Lung microvascular endothelial cell (primary cell): ENCODE measurements around the gene CHTF18. TPM values are rescaled to one million over a fixed set of nuclear protein-coding genes. Genes with fewer than 3 reads are reported as not detected.
"Not testable (repeated sequence)": the region's sequence is repeated elsewhere in the genome, so short reads cannot be mapped to it uniquely, and the experiment has no call there.

Experiments used
- DNase-seq, 2 donors: peaks; one replicate each; pipeline versions ENCODE4 v3.0.0 to v3.0.0-alpha.2; 2010; ENCODE audit warnings: low read depth in 2 of 2
- total RNA-seq: library from RNA; depleted of rRNA; stranded (reverse); fragments of >200 nt; gene quantifications from 2 replicates; pipeline ENCODE4 v1.2.1, GENCODE V29; 2014

The CHTF18 gene
- total RNA-seq, 1 donor from 2014 or later: 4.8 TPM

DNA sequence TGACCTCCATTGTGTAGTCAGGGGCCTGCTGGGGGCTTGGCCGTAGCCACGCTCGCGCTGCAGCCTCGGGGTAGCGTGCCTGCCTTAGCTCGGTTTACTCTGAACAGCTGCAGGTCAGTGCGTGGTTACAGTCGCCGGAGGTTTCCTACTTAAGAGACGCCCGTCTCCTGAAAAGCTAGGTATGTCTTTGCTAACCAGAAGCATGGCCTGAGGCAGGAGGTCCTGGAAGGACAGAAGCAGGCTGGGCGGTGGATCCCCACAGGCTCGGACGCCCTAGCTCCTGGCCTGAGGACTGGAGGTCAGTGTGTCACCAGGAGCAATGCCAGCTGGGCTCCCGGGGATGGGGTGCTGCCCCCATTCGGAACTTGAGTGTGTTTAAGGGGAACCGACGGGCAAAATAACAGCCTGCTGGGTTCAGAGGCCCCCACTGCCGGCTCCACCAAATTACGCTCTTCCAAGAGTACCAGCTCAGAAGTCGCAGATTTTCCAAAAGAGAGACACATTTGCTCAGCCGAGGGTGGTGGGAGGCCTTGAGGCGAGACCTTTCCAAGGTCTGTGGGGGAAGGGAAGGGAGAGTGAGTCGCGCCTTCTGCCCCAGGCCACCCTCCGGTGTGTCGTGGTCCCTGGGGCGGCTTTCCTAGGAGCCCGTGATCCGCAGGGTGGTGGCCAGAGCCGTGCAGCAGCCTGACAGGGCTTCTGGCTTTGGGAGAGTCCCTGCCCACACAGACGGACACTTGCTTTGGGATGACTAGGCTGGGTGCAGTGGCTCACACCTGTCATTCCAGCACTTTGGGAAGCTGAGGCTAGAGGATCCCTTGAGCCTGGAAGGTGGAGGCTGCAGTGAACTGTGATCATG, 16.0 kb downstream of the CHTF18 start:
- DNase-seq: no peak

DNA sequence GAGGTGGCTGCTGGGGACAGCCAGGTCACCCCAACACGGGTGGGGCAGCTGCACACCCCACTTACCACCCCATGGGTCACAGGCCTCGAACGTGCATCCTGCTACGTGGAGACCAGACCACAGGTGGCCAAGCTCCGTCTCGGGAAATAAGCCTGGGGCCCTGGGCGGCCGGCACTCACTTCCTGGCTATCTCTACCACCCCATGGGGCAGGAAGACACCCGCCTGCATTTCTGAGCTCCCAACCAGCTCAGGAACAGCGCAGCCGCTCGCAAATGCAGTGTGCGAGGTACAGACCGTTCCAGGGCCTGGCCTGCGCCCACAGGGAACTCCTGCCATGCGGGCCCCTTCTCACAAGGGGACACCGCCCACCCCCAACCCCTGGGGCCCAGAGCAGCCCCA, 17.1 kb downstream of the CHTF18 start:
- no peak for DNase-seq

DNA sequence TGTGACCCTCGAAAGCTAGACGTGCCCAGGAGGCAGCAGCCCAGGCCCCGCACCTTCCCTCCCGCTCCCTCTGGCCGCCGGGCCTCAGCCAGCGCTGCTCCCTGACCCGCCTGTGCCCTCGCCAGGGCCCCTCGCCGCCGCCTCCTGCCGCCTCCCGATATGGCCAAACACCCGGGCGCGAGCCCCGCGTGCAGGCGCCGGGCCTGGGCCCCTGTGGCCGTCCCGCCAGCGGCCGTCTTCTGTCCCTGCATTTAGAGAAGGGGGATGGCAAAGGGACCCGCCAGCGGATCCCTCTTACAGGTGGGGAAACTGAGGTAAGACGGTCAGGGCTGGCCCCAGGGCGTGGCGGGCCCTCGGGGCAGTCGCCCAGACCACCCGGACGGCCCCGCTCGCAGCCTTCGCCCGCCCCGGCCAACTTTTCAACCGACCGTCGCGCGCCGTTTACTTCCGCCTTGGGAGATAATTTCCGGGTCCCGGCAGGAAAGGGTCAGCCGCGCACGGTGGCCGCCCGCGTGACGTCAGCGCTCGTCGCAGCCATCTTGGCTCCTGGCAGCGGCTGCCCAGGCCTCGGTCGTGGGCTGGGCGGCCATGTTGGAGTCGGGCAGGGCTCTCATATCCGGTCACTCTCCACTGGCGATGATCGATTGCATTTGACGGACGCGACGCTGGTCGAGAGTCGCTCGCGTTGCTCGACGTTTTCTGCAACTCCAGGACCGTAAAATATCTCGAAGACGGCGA, 19.1 kb downstream of the CHTF18 start:
- peak; percentile 96 to 97 for DNase-seq

DNA sequence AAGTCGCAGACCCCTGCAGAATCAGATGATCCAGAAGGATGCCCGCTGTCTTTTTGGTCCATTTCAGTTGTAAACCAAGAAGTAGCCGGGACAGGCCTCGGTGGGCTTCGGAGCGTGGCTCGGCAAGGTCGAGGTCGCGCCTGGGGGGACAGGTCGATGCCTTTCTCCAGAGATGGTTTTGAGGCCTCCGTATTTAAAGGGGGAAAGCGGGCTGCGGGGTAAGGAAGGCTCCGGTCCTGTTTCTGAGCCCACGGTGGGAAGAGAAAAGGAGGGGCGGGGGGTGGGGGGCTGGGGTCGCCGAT, 19.6 kb downstream of the CHTF18 start:
- no peak for DNase-seq

DNA sequence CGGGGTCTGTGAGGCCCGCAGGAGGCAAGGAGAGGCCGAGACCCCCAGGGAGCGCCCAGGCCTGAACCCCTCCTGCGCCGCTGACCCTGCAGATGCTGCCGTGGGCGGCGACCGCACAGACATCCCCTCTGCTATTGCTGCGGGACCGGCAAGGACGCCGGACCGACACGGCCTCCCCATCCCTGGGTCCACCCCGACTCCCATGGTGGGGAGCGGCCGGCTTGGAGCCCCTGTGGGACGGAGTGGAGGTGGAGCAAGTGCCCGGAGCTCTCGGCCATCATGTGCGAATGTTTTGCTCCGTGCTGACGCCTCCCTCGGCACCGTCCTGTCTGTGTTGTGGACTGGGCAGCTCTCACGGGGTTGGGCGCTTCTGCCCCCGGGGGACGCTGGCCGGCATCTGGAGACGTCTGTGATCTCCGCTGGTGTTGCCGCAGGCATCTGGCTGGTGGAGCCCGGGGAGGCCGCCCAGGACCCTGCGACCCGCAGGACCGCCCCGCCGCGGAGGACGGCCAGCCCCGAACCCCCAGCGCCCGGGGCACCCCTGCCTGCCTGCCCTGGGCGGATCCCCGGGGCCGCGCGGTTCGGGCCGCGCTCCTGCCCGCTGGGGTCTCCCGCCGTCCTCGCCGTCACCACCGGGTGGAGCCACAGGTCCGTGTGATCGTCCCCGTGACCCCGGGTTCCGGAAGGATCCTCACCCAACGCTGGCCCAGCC, 24.9 kb downstream of the CHTF18 start:
- DNase-seq: peak in 1 of 2 donors; percentile 47

DNA sequence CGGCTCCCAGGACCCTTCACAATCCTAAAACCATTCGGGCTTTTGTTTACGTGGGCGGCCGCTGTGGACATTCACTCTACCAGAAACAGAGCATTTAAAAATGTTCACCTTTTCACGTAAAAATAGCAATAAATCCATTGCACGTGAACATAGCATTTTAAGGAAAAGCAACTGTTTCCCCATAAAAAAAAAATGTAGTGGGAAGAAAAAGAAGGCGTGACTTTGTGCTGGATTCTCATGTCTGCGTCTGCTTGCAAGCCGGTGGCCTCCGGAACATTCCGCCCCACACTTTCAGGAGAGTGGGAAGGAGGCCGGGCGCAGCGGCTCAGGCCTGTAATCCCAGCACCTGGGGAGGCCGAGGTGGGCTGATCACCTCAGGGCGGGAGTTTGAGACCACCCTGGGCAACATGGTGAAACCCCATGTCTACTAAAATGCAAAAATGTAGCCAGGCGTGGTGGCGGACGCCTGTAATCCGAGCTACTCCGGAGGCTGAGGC, 25.5 kb downstream of the CHTF18 start:
- DNase-seq: no peak

DNA sequence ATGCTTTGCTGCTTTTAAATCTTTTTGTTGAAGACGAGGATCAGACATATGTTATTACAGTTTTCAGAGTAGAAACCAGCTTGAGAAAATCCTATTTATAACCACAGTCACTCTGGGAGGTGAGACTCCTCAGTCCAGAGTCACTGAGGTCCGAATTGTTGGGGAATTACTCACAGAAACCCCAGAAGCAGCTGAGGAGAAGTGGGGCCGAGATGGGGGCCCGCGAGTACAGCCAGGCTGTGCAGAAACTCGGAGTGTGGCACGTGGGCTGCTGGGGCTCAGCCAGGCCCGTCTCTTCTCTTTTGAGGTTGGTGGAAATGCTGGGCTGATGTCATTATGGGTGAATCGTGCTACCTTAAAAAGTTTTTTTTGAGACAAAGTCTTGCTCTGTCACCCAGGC, 26.6 kb downstream of the CHTF18 start:
- no peak for DNase-seq

DNA sequence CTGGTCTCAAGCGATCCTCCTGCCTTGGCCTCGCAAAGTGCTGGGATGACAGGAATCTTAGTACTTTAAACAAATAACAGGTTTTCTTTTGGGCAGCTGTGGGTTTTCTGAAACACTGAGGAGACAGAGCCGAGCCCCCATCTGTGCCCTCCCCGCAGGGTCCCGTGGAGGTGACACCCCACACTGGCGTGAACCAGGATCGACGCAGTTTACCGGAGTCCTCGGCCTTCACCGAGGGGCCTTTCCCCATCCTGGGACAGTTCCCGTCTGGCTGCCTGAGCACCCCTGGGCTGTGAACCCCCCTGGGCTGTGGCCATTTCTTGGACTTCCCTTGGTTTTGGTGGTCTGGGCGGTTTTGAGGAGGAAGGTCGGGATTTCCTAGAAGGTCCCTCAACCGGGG, 27.4 kb downstream of the CHTF18 start:
- no peak for DNase-seq

DNA sequence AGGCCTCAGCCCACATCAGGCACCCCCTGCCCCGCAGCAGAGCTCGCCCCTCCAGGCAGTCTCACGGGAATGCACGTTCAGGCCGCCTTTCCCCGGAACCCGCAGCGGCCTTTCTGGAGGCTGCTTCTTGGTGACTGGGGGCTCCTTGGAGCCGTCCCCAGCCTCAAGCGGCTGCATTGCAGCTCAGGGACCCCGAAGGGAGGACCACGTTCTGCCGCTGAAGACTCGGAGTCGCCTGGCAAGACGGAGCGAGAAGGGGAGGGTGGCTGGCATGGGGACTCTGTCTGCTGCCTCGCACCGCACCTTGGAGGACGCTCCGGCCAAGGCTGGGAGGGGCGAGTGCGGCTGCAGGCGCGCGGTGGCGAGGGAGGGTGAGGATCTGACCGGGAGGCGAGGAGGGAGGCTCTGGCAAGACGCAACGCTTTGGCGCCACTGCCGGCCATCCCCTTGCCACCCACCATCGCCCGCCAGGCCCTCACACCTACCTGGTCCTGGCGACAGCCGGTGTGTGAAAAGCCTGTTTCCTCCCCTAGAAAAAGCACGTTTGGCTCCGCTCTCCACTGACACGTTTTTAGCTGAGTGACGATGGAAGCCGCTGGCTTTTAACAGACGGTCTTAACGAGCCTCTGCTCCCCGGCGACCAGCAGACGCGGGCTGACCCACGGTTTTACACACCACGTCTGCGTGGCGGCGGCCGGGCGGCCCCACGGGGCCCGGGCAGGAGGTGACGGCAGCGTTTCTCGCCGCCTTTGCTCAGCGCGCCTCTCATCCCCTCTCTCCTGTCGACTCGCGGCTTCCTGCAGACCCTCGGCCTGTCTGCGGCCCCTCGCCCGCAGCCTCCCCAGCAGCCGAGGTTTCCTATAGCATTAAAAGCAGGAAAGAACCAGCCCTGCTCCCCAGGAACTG, 28.8 kb downstream of the CHTF18 start:
- DNase-seq: no peak

DNA sequence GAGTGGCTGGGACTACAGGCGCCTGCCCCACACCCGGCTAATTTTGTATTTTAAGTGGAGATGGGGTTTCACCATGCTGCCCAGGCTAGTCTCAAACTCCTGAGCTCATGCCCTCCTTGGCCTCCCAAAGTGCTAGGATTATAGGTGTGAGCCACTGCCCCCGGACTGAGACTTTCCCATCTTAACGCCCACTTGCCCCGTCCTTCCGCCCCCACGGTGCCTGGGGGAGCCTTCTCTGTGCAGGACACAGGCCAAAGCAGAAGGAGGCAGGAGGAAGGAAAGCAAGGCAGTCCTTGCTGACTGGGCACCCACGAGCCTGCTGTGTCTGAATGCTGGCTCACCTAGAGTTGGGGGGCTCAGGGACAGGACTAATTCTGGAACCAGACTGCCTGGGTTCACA, 29.7 kb downstream of the CHTF18 start:
- DNase-seq: no peak

DNA sequence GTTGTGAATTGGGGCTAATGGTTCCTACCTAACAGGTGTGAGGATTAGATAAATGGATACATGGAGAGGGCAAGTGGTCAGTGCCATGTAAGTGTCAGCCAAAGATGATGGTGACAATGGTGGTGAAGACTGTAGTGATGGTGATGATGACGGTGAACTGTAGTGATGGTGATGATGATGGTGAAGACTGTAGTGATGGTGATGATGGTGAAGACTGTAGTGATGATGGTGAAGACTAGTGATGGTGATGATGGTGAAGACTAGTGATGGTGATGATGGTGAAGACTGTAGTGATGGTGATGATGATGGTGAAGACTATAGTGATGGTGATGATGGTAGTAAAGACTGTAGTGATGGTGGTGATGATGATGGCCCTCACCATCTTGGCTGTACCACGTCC, 30.2 kb downstream of the CHTF18 start:
- DNase-seq: no peak

DNA sequence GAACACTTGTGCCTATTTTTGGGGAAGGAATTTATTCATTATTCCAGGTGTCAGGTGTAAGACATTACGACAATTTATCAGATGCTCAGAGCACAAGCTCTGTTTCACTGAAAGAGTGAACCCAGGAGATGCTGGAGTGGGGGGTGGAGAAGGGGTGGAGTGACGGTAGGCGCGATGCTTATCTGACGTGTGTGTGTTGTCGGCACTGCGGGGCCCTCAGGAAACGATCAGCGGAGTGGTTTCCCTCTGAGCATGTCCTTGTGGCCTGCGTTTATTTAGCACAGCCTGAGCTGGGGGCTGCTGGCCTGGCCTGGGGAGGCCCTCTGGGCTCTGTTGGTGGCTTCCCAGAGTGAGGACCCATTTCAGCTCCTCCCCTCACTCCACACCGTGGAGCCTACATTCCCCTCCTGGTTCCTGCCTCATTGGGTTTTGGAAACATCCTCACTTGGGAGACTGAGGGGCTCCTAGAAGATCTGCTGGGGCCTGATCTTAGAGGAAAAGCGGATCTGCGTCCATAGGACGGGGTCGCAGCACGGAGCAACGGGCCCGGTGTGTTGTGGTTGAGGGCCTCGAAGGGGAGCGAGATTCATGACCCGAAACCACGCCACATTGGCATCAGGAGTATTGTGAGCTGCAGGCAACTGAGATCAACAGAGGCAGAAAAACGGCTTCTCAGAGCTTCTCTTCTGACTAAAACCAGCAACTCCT, 31.1 kb downstream of the CHTF18 start:
- DNase-seq: no peak

DNA sequence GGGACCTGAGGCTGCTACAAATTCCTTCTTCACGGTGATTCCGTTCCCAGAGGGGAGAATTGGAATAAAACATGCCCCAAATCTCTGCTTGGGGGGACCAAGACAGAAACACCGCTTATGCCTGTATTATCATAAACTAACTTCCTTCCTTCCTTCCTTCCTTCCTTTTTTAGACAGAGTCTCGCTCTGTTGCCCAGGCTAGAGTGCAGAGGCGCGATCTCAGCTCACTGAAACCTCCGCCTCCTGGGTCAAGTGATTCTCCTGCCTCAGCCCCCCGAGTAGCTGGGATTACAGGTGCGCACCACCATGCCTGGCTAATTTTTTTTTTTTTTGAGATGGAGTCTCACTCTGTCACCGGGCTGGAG, 31.6 kb downstream of the CHTF18 start:
- not testable (repeated sequence) for DNase-seq

DNA sequence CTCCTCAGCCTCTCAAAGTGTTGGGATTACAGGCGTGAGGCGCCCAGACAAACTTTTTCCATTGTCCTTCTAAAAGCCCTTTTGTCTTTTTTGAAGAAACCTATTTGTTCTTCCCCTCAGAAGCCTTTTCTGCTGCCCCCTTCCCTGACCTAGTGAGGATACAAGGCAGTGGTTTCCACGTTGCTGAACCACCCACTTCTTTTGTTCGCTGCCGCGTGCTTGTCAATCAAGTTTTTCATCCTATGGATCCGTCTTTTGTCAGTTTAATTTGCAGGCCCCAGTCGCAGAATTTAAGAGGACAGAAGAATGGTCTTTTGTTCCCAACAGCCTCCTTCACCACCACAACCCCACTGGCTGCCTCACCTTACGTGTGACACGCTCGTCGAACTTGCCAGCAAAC, 32.3 kb downstream of the CHTF18 start:
- no peak for DNase-seq

DNA sequence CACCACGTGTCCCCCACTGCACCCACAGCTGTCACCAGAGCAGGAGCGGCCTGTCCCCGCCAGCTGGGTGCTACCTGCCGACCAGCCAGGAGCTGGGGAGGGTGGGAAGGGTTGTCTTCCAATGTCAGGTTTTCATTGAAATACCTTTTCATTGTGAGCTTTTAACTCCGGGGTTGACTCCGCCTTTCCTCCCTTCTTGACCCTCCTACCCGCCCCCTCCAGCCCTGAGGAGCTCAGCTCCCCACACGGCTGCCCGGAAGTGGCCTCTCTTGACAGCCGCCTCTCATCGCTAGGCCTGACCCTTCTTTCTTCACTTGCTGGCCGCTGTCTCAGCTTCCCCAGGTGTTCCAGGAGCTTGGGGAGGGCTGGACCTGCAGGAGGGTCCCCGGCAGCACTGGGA, 33.3 kb downstream of the CHTF18 start:
- no peak for DNase-seq

DNA sequence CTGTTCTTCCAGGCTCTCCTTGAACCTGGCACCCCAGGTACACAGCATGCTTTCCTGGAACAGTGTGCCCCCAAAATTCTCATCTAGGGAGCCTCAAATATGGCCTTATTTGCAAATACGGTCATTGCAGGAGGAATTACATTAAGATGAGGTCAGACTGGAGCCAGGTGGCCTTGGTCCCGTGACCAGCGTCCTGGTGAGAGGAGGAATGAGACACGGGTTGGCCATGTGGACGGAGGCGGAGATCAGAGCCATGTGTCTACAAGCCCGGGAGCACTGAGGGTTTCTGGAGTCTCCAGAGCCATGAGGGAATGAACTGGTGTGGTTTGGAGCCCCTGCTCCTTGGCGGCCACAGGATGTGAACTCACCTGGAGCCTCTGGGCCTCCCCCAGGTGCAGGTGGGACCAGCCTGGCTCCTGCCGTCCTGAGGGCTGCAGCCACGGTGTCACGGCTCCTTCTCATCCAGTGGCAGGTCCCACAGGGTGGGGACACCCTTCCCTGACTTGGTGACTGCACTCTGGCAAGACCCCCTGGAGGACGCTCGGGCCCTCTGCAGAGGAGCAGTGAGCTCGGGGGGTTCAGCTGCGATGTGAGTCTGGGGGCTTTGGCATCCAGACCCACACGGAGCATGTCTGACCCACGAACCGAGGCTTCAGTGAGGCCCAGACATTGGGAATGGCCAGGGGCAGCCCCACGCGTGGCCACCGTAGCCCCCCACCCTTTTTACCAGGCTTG, 33.9 kb downstream of the CHTF18 start:
- no peak for DNase-seq

DNA sequence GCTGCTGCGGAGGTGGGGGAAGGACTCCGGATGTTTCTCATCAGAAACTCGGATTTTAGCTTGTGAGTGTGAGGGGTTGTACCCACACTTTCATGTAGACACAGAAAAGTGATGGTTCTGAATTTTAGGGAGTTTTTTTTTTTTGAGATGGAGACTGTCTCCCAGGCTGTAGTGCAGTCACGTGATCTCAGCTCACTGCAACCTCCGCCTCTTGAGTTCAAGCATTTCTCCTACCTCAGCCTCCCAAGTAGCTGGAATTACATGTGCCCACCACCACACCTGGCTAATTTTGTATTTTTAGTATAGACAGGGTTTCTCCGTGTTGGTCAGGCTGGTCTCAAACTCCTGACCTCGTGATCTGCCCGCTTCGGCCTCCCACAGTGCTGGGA, 34.5 kb downstream of the CHTF18 start:
- DNase-seq: no peak

DNA sequence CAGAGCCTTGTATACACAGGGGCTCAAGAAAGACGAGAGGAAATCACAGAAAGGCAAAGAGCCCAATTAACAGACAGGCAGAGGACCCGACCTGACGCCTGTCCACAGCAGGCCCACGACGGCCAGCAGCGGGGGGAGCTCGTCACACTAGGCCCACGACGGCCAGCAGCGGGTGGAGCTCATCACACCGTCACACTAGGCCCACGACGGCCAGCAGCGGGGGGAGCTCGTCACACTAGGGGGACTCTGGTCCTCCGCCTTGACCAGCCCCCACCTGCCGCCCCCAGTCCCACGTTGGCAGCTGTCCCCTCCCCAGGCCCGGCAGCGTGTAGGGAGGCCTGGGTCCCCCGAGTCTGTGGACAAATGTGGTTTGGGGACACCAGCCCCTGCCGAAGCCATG, 35.8 kb downstream of the CHTF18 start:
- DNase-seq: no peak

DNA sequence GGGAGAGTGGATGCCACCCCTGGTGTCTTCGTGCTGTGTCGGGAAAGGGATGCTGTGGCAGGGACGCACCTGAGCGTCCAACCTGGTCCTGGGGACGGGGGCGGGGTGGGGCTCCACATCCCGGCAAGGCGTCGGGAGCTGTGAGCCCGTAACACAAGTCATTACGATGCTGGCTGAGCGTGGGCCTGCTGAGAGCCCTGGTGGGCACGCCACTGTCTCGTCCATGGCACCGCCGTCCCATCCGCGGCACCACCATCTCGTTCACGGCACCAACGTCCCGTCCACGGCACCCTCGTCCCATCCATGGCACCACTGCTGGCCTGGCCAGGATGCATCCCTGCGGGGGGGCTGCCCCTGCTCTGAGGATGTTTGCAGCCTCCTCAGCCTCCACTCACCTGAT, 36.2 kb downstream of the CHTF18 start:
- DNase-seq: no peak
